Measurements from ENCODE around the gene PCDHGB7.
"Not testable (repeated sequence)": the region's sequence is repeated elsewhere in the genome, so short reads cannot be mapped to it uniquely, and the experiment has no call there.

Gene PCDHGB7

DNA sequence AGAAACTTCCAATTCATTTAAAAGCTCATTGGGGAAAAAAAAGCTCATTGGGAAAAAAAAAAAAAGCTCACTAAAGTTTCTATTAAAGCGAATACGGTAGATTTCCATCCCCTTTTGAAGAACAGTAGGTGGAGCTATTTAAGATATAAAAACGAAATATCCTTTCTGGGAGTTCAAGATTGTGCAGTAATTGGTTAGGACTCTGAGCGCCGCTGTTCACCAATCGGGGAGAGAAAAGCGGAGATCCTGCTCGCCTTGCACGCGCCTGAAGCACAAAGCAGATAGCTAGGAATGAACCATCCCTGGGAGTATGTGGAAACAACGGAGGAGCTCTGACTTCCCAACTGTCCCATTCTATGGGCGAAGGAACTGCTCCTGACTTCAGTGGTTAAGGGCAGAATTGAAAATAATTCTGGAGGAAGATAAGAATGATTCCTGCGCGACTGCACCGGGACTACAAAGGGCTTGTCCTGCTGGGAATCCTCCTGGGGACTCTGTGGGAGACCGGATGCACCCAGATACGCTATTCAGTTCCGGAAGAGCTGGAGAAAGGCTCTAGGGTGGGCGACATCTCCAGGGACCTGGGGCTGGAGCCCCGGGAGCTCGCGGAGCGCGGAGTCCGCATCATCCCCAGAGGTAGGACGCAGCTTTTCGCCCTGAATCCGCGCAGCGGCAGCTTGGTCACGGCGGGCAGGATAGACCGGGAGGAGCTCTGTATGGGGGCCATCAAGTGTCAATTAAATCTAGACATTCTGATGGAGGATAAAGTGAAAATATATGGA, 13.0 kb downstream of the PCDHGB7 start, which contains the start of gene PCDHGA12:
Gene PCDHGA12, plus strand, starts transcription at position 176 of the 782 bp plus-strand sequence. Its CDS starts 253 bp downstream, at position 429.
- no peak for DNase-seq

- no peak for DNase-seq
Measured at GRCh38 chr5:141431286-141431685, 13.8 kb downstream of the PCDHGB7 start.

DNA sequence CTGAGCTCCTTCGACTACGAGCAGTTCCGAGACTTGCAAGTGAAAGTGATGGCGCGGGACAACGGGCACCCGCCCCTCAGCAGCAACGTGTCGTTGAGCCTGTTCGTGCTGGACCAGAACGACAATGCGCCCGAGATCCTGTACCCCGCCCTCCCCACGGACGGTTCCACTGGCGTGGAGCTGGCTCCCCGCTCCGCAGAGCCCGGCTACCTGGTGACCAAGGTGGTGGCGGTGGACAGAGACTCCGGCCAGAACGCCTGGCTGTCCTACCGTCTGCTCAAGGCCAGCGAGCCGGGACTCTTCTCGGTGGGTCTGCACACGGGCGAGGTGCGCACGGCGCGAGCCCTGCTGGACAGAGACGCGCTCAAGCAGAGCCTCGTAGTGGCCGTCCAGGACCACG, 14.8 kb downstream of the PCDHGB7 start:
- DNase-seq = not testable (repeated sequence)

- DNase-seq = not testable (repeated sequence)
Measured at GRCh38 chr5:141432726-141433125, 15.2 kb downstream of the PCDHGB7 start.

GRCh38 chr5:141434006-141434405, 16.5 kb downstream of the PCDHGB7 start:
- no peak for DNase-seq

- no peak for DNase-seq
Measured at GRCh38 chr5:141437221-141437620, 19.7 kb downstream of the PCDHGB7 start.

DNA sequence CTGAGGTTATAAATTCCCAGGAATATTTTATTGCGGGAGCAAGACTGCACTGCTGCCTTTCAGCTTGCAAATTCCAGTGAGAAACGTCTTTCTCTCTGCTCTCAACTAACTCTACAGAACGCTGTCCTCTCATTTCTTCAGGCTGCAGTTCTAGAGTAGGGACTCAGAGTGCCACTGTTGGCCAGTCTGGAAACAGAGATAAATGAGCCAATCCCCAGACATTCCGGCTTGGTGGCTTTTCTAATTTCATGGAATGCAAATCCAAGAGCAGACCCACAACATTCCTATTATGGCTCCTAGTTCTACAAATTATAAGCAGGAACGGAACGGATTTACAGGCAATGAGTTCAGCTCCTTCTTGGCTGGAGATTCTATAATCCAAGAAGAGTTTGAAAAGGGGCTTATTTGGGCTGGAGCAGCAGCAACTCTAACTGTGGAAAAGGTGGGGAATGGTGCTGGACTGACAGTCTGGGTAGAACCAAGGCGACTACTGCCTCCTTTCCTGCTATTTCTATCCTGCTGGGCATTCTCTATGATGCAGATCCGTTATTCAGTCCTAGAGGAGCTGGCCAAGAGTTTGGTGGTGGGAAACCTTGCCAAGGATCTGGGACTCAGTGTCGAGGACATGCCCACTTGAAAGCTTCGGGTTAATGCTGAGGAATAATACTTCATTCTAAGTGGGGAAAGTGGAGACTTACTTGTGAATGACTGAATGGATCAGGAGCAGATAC, 22.1 kb downstream of the PCDHGB7 start:
- no peak for DNase-seq

DNA sequence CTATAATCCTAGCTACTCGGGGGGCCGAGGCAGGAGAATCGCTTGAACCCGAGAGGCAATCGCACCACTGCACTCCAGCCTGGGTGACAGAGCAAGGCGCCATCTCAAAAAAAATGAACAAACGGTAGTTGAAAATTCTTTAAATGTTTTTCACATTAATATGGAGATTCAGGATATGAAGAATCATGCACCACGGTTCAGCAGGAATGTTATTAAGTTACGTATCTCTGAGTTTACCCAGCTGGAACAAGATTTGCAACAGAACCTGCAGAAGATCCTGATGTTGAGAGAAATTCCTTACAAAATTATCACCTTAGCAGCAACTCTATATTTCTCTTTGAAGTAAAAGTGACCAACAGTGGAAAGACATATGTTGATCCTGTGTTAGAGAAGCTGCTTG, 22.9 kb downstream of the PCDHGB7 start:
- DNase-seq = no peak

DNA sequence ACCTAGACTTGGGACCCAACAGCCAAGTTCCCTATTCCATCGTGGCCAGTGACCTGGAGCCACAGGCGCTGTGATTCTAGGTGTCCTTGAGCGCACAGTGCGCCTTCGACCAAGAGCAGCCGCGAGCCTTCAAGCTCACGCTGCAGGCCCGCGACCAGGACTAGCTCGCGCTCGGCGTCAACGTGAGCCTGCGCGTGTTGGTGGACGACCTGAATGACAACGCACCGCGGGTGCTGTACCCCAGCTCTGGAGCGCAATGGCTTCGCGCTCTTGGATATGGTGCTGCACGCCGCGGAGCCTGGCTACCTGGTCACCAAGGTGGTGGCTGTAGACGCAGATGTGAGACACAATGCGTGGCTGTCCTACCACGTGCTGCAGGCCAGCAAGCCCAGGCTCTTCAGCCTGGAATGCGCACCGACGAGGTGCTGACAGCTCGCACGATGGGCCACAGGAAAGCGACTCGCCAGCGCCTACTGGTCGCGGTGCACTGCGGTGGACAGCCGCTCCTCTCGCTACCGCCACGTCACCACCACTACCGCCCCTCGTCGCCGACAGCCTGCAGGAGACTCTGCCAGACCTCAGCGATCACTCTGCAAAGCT, 24.2 kb downstream of the PCDHGB7 start:
- DNase-seq = no peak

DNA sequence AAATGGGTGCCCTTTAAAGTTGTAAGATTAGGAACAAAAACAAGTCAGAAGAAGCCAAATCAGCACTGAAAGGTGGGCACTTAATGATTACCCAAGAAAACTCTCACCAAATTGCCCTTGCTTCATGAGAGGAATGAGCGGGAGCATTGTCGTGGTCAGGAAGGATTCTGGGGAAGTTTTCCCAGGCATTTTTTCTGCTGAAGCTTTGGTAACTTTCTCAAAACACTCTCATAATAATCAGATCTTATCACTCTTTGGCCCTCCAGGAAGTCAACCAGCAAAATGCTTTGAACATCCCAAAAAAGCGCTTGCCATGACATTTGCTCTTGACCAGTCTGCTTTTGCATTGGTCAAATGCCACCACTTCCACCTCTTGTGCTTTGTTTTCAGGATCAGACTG, 47.9 kb downstream of the PCDHGB7 start:
- no peak for DNase-seq

All from KG1 (cell line).